ENCODE measurements around the gene GPR31.
"Not testable (repeated sequence)": the region's sequence is repeated elsewhere in the genome, so short reads cannot be mapped to it uniquely, and the experiment has no call there.

GPR31 gene

DNA sequence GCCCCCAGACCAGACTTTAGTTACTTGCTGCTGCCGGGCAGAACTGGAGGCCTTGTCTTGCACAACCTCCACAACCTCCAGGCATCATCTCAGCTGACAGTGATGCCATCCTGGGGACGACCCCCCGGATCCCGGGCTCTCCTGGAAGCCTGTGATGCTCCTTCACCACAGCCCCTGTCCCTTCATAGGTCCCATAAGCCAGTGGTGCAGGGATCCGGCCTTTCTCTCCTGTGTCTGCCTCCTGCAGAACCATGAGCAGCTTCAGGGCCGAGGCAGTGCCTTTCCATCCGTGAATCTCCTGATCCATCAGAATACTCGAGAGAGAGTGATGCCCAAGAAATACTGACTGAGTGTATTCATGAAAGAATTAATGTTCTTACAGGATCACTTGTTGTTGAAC is 22.3 kb upstream of the GPR31 start:
- DNase-seq (ENCODE audit: low read depth, low spot score); H3K4me3 ChIP-seq (ENCODE audit: low read depth, low read length); in situ Hi-C loops (cut with HindIII; ENCODE audit: low sequenced_read_pairs): not testable (repeated sequence)

DNA sequence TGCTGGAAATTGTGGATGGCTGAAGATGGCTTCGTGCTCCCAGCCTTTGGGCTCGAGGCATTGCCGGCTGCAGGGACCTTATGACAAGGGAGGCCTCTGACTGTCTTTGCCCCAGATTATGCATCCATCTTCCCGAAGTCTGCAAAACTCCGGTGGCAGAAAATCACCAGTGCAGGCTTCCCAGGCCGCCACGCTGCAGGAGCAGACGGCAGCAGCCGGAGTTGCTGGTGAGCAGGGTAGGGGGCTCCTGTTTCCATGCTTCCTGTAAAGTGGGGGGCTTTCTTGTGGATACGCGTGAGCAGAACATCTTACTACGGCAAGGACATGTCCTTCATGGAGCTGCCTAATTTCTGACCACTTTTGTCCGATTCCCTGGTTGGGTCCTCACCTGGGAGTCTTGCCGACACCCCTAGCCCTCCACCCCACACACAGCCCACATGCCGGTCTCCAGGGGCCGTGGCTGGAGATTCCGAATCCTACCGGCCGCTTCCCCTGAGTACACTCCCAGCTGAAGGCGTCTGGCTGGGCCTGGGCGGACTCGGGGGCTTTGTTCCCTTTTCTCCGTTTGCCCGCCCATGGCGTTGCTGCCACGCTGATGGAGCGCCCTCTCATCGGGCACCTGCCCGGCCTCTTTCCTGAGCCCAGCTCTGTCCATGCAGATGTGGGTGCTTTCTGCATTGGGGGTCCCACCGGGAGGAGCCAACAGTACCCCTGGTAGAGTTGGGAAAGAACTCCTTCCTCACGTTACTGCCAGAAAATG is 21.3 kb upstream of the GPR31 start:
- in situ Hi-C loops (cut with HindIII; ENCODE audit: low sequenced_read_pairs); DNase-seq (ENCODE audit: low read depth, low spot score); H3K4me3 ChIP-seq (ENCODE audit: low read depth, low read length): not testable (repeated sequence)

DNA sequence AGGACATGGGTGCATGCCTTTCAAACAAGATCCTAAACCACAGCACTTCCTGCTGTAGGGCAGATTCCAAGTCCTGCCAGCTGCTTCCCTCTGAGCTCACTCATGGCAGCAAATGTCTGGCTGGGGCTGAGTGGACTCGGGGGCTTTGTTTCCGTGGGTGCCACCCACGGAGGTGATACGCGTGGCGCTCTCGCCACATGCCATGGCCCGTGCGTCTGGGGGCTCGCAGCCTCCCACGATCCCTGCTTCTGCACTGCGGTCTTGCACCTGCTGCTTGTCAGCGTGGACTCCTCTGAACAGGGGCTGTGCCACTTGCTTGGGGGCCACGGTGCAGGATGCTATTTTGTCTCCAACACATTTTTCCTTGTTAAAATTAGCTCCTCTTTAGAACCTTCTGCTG is 19.5 kb upstream of the GPR31 start:
- DNase-seq (ENCODE audit: low read depth, low spot score); in situ Hi-C loops (cut with HindIII; ENCODE audit: low sequenced_read_pairs); H3K4me3 ChIP-seq (ENCODE audit: low read depth, low read length): not testable (repeated sequence)

DNA sequence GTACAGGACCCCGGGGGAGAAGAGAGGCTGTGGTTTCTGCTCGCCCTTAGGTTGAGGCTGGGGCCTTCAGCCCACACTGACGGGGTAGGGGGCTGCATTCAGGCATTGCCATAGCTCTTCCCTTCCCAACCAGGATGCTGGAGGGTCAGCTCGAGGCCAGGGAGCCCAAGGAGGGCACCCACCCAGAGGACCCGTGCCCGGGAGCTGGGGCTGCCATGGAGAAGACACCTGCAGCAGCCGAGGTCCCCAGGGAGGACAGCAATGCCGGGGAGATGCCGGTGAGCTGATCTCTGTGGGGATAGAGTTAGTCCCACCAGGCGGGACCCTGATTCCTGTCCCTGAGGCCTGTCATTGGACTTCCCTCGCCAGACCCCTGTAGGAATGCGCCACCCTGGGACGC is 14.2 kb upstream of the GPR31 start:
- in situ Hi-C loops (cut with HindIII; ENCODE audit: low sequenced_read_pairs); H3K4me3 ChIP-seq (ENCODE audit: low read depth, low read length); DNase-seq (ENCODE audit: low read depth, low spot score): not testable (repeated sequence)

DNA sequence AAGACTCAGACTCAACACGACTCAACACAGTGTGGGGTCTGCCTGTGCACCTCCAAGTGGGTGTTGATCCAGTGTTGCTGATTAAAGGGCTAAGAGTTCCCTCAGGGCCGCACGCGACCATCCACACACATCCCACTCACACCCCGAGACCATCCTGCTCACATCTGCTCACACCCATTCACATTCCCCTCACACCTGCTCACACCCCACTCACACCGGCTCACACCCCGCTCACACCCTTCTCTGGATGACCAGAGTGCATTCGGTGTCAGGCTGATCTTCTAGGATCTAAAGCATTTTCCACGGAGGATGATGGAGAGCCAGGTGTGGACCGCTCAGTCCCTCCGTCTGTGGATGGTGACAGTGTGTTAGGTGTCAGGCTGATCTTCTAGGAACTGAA is 13.5 kb upstream of the GPR31 start:
- DNase-seq (ENCODE audit: low read depth, low spot score); H3K4me3 ChIP-seq (ENCODE audit: low read depth, low read length); in situ Hi-C loops (cut with HindIII; ENCODE audit: low sequenced_read_pairs): not testable (repeated sequence)

DNA sequence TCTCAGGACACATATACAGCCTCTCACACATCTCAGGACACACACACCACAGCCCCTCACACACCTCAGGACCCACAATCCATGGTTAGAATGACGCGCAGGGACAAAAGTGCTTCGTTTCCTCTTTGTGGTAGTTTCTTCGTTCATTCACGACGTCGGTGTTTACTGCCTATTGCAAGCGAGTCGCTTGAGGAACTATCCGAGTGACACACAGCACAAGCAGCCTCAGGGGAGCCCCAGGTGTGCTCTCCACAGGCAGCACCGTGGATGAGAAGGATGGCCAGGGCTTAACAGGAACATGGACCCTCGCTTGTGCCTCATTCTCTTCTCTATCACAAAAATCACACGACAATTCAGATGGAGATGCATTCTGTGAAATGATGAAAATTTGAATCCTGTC is 12.1 kb upstream of the GPR31 start:
- in situ Hi-C loops (cut with HindIII; ENCODE audit: low sequenced_read_pairs); H3K4me3 ChIP-seq (ENCODE audit: low read depth, low read length); DNase-seq (ENCODE audit: low read depth, low spot score): not testable (repeated sequence)

DNA sequence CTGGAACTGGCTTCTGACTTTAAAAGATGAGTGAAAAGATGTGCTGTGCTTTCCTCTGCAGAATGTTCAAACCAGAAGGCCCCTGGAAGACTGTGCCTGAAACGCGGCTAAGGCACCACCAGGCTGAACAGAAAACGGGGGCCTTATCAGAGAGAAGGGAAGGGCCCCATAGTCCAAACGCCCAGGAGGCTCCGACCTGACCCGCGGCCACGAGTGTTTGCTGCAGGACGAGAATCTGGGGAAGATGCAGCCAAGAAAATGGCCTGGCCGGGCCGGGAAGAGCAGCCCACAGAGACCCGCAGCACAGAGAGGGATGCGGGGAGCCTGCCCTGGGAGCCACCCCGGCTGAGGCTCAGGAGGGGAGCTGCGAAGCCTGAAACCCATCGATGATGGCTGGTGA is 10.5 kb upstream of the GPR31 start:
- in situ Hi-C loops (cut with HindIII; ENCODE audit: low sequenced_read_pairs); DNase-seq (ENCODE audit: low read depth, low spot score): not testable (repeated sequence)

DNA sequence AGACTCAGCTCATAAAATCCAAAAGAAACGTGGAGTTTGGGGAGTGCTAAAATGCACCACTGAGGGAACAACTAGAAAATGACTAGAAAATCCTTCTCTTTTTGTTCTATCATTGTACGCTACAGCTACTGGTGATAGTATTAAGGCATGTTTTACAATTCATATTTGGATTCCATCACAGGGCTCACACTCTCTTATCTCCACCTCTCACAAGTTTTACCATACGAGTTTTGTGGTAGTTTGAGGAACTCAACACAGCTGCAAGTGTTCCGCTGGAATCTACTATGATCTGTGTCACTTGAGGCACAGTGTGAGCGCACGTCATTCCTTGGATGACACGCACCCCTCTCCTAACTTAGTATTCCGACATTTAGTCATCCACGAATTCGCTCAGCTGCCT is 9.9 kb upstream of the GPR31 start:
- in situ Hi-C loops (cut with HindIII; ENCODE audit: low sequenced_read_pairs); H3K4me3 ChIP-seq (ENCODE audit: low read depth, low read length); DNase-seq (ENCODE audit: low read depth, low spot score): not testable (repeated sequence)

More for the DNA sequence above, 10.5 kb upstream of the GPR31 start:
- not testable (repeated sequence) for H3K4me3 ChIP-seq (ENCODE audit: low read depth, low read length)

DNA sequence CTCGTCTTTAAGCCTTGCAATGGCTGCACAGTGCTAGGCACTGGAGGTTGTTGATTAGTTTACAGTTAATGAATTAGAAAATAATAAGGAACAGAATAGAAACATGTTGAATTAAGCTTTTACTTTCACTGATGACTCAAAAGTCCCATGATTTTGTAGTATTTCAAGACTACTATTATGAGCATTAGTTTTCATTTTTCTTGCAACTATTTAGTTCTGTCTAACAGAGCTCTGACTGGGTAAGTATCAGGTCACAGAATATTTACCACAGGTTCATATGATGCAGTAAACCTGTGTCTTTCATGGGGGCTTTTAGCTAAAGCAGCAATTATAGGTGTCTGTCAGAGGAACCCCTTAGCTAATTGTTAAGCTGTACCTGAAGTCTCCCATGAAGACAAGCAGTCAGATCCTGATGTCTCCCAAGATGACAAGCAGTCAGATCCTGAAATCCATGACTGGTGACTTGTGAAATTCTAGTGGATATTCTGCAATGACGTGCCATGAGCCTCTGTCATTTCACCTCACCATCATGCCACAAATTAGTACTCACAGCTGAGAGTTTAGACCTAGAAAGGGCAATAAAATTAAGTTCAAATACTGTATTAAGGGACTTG is 8.2 kb upstream of the GPR31 start:
- TF ChIP-seq, protein P1, sequence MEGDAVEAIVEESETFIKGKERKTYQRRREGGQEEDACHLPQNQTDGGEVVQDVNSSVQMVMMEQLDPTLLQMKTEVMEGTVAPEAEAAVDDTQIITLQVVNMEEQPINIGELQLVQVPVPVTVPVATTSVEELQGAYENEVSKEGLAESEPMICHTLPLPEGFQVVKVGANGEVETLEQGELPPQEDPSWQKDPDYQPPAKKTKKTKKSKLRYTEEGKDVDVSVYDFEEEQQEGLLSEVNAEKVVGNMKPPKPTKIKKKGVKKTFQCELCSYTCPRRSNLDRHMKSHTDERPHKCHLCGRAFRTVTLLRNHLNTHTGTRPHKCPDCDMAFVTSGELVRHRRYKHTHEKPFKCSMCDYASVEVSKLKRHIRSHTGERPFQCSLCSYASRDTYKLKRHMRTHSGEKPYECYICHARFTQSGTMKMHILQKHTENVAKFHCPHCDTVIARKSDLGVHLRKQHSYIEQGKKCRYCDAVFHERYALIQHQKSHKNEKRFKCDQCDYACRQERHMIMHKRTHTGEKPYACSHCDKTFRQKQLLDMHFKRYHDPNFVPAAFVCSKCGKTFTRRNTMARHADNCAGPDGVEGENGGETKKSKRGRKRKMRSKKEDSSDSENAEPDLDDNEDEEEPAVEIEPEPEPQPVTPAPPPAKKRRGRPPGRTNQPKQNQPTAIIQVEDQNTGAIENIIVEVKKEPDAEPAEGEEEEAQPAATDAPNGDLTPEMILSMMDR (IDR thresholded peaks at IDR 0.05; ENCODE audit: low read depth, low read length): no peak
- in situ Hi-C loops (cut with HindIII; ENCODE audit: low sequenced_read_pairs): no loop called here
- no peak for DNase-seq (ENCODE audit: low read depth, low spot score)

DNA sequence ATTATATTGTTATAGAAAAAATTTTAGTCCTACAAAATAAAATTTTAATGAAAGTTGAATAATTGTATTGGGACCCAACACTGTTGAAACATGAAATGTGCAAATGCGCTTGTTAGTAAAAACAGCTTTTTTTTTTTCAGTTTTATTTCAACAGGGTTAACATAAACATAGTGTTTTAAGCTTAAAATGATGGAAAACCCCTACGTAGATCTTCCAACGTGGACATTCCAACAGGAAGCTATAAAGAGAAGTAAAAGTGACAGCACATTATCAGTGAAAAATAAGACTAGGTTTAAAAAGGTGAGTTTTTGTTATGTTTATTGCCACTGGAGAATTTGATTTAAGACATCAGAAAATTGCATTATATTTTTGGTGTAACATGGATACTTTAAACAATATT is 6.5 kb upstream of the GPR31 start:
- TF ChIP-seq, protein P1 (IDR thresholded peaks at IDR 0.05; ENCODE audit: low read depth, low read length): no peak
- DNase-seq (ENCODE audit: low read depth, low spot score): no peak
- H3K4me3 ChIP-seq (ENCODE audit: low read depth, low read length): no peak overlapping the region
- in situ Hi-C loops (cut with HindIII; ENCODE audit: low sequenced_read_pairs): no loop called here

More for the DNA sequence above, 8.2 kb upstream of the GPR31 start:
- no peak overlapping the region for H3K4me3 ChIP-seq (ENCODE audit: low read depth, low read length)

DNA sequence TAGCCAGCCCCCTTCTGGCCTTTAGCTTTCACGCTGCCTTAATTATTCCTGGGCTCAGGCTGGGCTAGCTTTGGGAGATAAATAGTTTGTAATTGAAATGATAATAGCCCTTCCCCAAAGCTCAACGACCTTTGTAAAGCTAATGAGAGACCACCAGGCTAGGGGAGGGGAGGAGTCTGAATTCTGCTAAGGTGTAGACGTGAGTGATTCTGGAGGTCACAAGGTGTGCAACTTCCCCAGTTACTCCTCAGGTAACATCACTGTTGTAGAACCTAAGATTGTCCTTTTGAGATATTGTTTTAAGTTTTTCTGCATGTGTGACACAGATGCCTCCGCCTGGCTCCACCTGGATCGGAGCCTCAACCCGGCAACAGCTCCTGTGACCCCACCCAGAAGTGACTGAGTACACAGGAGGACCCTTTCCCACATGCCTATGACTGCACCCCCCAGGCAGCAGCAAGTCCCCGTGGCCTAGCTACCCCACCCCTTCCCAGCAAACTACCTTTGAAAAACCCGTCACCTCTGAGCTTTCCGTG is 5.8 kb upstream of the GPR31 start:
- no peak overlapping the region for H3K4me3 ChIP-seq (ENCODE audit: low read depth, low read length)
- DNase-seq (ENCODE audit: low read depth, low spot score): no peak
- in situ Hi-C loops (cut with HindIII; ENCODE audit: low sequenced_read_pairs): no loop called here
- TF ChIP-seq, protein P1 (IDR thresholded peaks at IDR 0.05; ENCODE audit: low read depth, low read length): no peak
